GM12864 (cell line): ENCODE results near the gene NCKAP5.

Experiments
- DNase-seq: peaks from one replicate; pipeline ENCODE4 v3.0.0-alpha.2; 2011; ENCODE audit warnings: low read depth
- H3K4me3 ChIP-seq: 2 replicates; pipeline ENCODE4 v1.5.1; 2011; ENCODE audit warnings: mild to moderate bottlenecking, low read depth, low read length, control low read depth
- CTCF ChIP-seq: IDR thresholded peaks from 2 replicates; pipeline ENCODE4 v1.5.1; 2011; ENCODE audit warnings: low read depth, mild to moderate bottlenecking, moderate library complexity, low read length, control low read depth, inconsistent platforms; ENCODE audit errors: missing control alignments

NCKAP5 gene

GRCh38 chr2:132876745-132877391 lies 691.4 kb downstream of the NCKAP5 start:
- DNase-seq, result no peak
- no peak for TF ChIP-seq CTCF
- H3K4me3 ChIP-seq, result no peak overlapping the region

- no peak for DNase-seq
- TF ChIP-seq CTCF, result no peak
- H3K4me3 ChIP-seq, result no peak overlapping the region
Observed at GRCh38 chr2:132875193-132875592, 693.1 kb downstream of the NCKAP5 start.

- no peak for DNase-seq
- H3K4me3 ChIP-seq, result no peak overlapping the region
- TF ChIP-seq CTCF, result no peak
Observed at GRCh38 chr2:132873738-132874137, 694.5 kb downstream of the NCKAP5 start.

GRCh38 chr2:132871831-132872230 lies 696.4 kb downstream of the NCKAP5 start:
- DNase-seq, result no peak
- no peak overlapping the region for H3K4me3 ChIP-seq

GRCh38 chr2:132863961-132864360 lies 704.3 kb downstream of the NCKAP5 start:
- no peak overlapping the region for H3K4me3 ChIP-seq
- no peak for DNase-seq
- TF ChIP-seq CTCF, result no peak

More at GRCh38 chr2:132871831-132872230, 696.4 kb downstream of the NCKAP5 start:
- no peak for TF ChIP-seq CTCF

- no peak for TF ChIP-seq CTCF
- no peak overlapping the region for H3K4me3 ChIP-seq
- no peak for DNase-seq
Observed at GRCh38 chr2:132860220-132860619, 708.0 kb downstream of the NCKAP5 start.

- DNase-seq, result no peak
- TF ChIP-seq CTCF, result no peak
- no peak overlapping the region for H3K4me3 ChIP-seq
Observed at GRCh38 chr2:132859590-132859989, 708.7 kb downstream of the NCKAP5 start.
